Hepatocyte (in vitro differentiated cells): ENCODE data around the gene UNC13A.

Experiments used
- CTCF ChIP-seq: fragments of 200-600 bp; sonication (generic); IDR thresholded peaks from 2 replicates; pipeline ENCODE4 v1.5.1; 2016; ENCODE audit warnings: antibody characterized with exemption, mild to moderate bottlenecking; ENCODE audit not compliant: poor library complexity
- EZH2 ChIP-seq: fragments of 200-600 bp; sonication (generic); IDR thresholded peaks from 2 replicates; pipeline ENCODE4 v1.6.1; 2016; ENCODE audit warnings: antibody characterized with exemption, mild to moderate bottlenecking, borderline replicate concordance
- EZH2phosphoT487 ChIP-seq: fragments of 200-600 bp; sonication (generic); IDR thresholded peaks from one replicate; pipeline ENCODE4 v1.6.1; 2018; ENCODE audit warnings: antibody characterized with exemption, mild to moderate bottlenecking, low read depth, moderate library complexity; ENCODE audit not compliant: unreplicated experiment, severe bottlenecking

GRCh38 chr19:17682273-17682672, 5.9 kb downstream of the UNC13A start:
- TF ChIP-seq CTCF = no peak
- TF ChIP-seq EZH2 = no peak
- no peak for TF ChIP-seq EZH2phosphoT487
